Measurements from ENCODE around the gene JMJD1C.

DNA sequence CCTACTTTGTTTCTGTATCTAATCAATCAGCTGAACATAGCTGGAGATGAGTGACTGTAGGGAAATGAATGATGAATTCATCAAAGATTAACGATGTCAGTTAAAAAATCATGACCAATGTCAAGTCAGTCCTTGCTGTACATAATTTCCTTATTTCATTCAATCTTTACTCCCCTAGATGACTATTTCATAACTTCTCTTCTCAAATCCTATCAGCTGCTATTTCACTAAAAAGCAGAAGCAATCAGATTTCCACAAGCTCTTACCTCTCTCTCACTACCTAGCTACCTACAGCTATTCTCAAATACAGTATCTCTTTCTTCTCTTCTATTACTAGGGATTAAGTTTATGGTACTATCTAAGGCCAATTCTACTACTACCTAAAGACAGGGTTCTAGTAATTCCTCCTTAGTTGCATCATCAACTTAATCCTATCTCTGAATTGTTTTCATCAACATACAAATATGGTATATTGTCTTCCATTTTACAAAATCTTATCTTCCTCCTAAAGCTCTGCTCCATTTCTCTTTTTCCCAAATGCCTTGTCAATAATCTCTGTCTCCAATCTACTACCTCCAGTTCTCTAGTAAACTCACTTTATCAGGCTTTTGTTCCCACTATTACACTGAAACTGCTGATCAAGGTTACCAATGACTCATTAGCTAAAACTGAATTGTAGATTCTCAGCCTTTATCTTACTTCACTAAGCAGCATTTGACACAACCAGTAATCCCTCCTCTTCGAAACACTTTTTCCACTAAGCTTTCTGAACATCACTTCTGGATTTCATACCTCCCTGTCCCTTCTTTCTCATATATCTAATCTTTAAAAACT, 28.4 kb downstream of the JMJD1C start:
- TF ChIP-seq CTCF (IDR thresholded peaks at IDR 0.05; ENCODE audit: insufficient read depth, low read length, poor library complexity, severe bottlenecking): no peak
- no peak for TF ChIP-seq EZH2phosphoT487 (conservative IDR thresholded peaks at IDR 0.05; ENCODE audit: low read length)

All from SU-DHL-6 (cell line).